Tibial nerve (tissue), 4 donors: Measurements from ENCODE around the gene AVL9.
"Not testable (repeated sequence)": the region's sequence is repeated elsewhere in the genome, so short reads cannot be mapped to it uniquely, and the experiment has no call there.

Experiments
- EP300 ChIP-seq, 2 donors: sonication (generic); formaldehyde crosslinking; IDR thresholded peaks; one replicate each; pipeline ENCODE4 v1.6.1; 2017; ENCODE audit warnings: antibody characterized with exemption in 2 of 2, mild to moderate bottlenecking in 1 of 2
- TF ChIP-seq, protein P1 (sequence below), 5 experiments: fragments of 200-600 bp in 3 of 5; fragments of 450-650 bp in 2 of 5; sonication (generic) in 3 of 5; IDR thresholded peaks; one replicate each; pipeline ENCODE4 v1.5.1; 2016 to 2019; ENCODE audit warnings: antibody characterized with exemption in 5 of 5, mild to moderate bottlenecking in 3 of 5, moderate library complexity in 2 of 5

DNA sequence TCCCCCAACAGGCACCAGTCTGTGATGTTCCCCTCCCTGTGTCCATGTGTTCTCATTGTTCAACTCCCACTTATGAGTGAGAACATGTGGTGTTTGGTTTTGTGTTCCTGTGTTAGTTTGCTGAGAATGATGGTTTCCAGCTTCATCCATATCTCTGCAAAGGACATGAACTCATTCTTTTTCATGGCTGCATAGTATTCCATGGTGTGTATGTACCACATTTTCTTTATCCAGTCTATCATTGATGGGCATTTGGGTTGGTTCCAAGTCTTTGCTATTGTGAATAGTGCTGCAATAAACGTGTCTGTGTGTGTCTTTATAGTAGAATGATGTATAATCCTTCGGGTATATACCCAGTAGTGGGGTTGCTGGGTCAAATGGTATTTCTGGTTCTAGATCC, 4.5 kb downstream of the AVL9 start:
- TF ChIP-seq, protein P1, sequence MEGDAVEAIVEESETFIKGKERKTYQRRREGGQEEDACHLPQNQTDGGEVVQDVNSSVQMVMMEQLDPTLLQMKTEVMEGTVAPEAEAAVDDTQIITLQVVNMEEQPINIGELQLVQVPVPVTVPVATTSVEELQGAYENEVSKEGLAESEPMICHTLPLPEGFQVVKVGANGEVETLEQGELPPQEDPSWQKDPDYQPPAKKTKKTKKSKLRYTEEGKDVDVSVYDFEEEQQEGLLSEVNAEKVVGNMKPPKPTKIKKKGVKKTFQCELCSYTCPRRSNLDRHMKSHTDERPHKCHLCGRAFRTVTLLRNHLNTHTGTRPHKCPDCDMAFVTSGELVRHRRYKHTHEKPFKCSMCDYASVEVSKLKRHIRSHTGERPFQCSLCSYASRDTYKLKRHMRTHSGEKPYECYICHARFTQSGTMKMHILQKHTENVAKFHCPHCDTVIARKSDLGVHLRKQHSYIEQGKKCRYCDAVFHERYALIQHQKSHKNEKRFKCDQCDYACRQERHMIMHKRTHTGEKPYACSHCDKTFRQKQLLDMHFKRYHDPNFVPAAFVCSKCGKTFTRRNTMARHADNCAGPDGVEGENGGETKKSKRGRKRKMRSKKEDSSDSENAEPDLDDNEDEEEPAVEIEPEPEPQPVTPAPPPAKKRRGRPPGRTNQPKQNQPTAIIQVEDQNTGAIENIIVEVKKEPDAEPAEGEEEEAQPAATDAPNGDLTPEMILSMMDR (IDR thresholded peaks at IDR 0.05) = not testable (repeated sequence)
- not testable (repeated sequence) for TF ChIP-seq EP300 (IDR thresholded peaks at IDR 0.05)
